K562 (cell line): ENCODE results near the gene HAGHL. TPM values are rescaled to one million over a fixed set of nuclear protein-coding genes. Genes with fewer than 3 reads are reported as not detected.

ENCODE experiments used
- ATAC-seq: fragments of 200-7000 bp; cut with Tn5 transposase; 3 replicates; pipeline ENCODE4 v1.9.1; 2020; ENCODE audit warnings: moderate library complexity
- BruUV-seq: library from RNA; stranded (reverse); fragments of 400-500 nt; replicated peaks from 2 replicates; lab custom pipeline; 2021; lab: Mats Ljungman, UMichigan
- CTCF ChIA-PET: fragments of 300-600 bp; formaldehyde crosslinking; extraction: SDS; loops from one replicate; lab custom pipeline; 2021; ENCODE audit warnings: low intra/inter-chr PET ratio; lab: Yijun Ruan, JAX
- POLR2A ChIA-PET: fragments of 300-600, 350-650 bp; sonication (Branson Sonifier 250); formaldehyde crosslinking; extraction: SDS; loops from one replicate; lab custom pipeline; 2021; ENCODE audit warnings: antibody characterized with exemption, inconsistent platforms; lab: Yijun Ruan, JAX
- DNase-seq, 4 experiments: peaks; one replicate each; pipeline versions ENCODE4 v3.0.0 to v3.0.0-alpha.2; 2011 to 2018; ENCODE audit warnings: low spot score in 3 of 4, mixed read lengths in 3 of 4; ENCODE audit errors: extremely low read depth in 1 of 4
- FAIRE-seq: peaks from 2 replicates; lab custom pipeline; 2011; peaks lifted over from hg19 to GRCh38; lab: Jason Lieb, UNC
- H2AFZ ChIP-seq: 2 replicates; pipeline ENCODE4 v1.6.0; 2011; ENCODE audit warnings: low read depth, low read length, control low read depth, inconsistent platforms
- H3K27ac ChIP-seq: fragments of 200-600 bp; 3 replicates; pipeline ENCODE4 v1.8.0; 2011; ENCODE audit warnings: low read depth, mild to moderate bottlenecking, control low read depth, inconsistent platforms, low read length, moderate library complexity, mixed read lengths; ENCODE audit errors: extremely low read depth
- H3K27me3 ChIP-seq, 2 experiments: fragments of 300-600 bp in 1 of 2; 2 replicates in 1 of 2; 3 replicates in 1 of 2; pipeline versions ENCODE4 v1.6.0 to v1.8.0; 2011; ENCODE audit warnings: inconsistent platforms in 2 of 2, low read length in 2 of 2, mild to moderate bottlenecking in 1 of 2, mixed read lengths in 1 of 2, moderate library complexity in 1 of 2; ENCODE audit not compliant: control insufficient read depth in 2 of 2, insufficient read depth in 2 of 2
- H3K36me3 ChIP-seq: fragments of 300-600 bp; 3 replicates; pipeline ENCODE4 v1.8.0; 2011; ENCODE audit warnings: mild to moderate bottlenecking, low read length, inconsistent platforms; ENCODE audit not compliant: control insufficient read depth, insufficient read depth
- H3K4me1 ChIP-seq, 2 experiments: fragments of 200-600 bp in 1 of 2; replicated peaks in 1 of 2; 2 replicates in 1 of 2; 3 replicates in 1 of 2; pipeline versions ENCODE4 v1.5.1 to v1.8.0; 2011; ENCODE audit warnings: inconsistent platforms in 2 of 2, low read length in 2 of 2, mild to moderate bottlenecking in 1 of 2, mixed read lengths in 1 of 2, moderate library complexity in 1 of 2; ENCODE audit not compliant: control insufficient read depth in 2 of 2, insufficient read depth in 2 of 2
- H3K4me2 ChIP-seq: 2 replicates; pipeline ENCODE4 v1.6.1; 2011; ENCODE audit warnings: low read length, control low read depth, inconsistent platforms, mixed read lengths; ENCODE audit not compliant: insufficient read depth
- H3K4me3 ChIP-seq: fragments of 200-600 bp; sonication (generic), shearing (Covaris generic); 2 replicates; pipeline ENCODE4 v1.5.1; 2016; ENCODE audit warnings: control low read depth, inconsistent platforms
- H3K79me2 ChIP-seq: fragments of 200-600 bp; 3 replicates; pipeline ENCODE4 v1.8.0; 2011; ENCODE audit warnings: low read length, inconsistent platforms; ENCODE audit not compliant: control insufficient read depth, insufficient read depth
- H3K9ac ChIP-seq, 2 experiments: 2 replicates each; pipeline versions ENCODE4 v1.6.0 to v1.6.1; 2011; ENCODE audit warnings: low read depth in 2 of 2, low read length in 2 of 2, control low read depth in 1 of 2, inconsistent platforms in 1 of 2, mild to moderate bottlenecking in 1 of 2, mixed read lengths in 1 of 2; ENCODE audit not compliant: insufficient read depth in 1 of 2
- H3K9me1 ChIP-seq: one replicate; pipeline ENCODE4 v1.6.0; 2011; ENCODE audit warnings: inconsistent platforms, mild to moderate bottlenecking, low read length, moderate library complexity; ENCODE audit not compliant: control insufficient read depth, insufficient read depth
- H3K9me3 ChIP-seq: replicated peaks from 2 replicates; pipeline ENCODE4 v1.5.1; 2011; ENCODE audit warnings: low read depth, low read length, inconsistent platforms; ENCODE audit not compliant: control insufficient read depth, insufficient read depth
- H4K20me1 ChIP-seq: replicated peaks from 2 replicates; pipeline ENCODE4 v1.6.1; 2011; ENCODE audit warnings: low read length, inconsistent platforms, mixed read lengths; ENCODE audit not compliant: control insufficient read depth, insufficient read depth
- EGR1 ChIP-seq: fragments of 450-650 bp; conservative IDR thresholded peaks from 2 replicates; pipeline ENCODE4 v1.6.1; 2017; ENCODE audit warnings: mild to moderate bottlenecking
- MNT ChIP-seq, 2 experiments: fragments of 450-650 bp; conservative IDR thresholded peaks; 2 replicates each; pipeline ENCODE4 v1.6.1; 2017; ENCODE audit warnings: mild to moderate bottlenecking in 2 of 2, moderate library complexity in 2 of 2
- NR3C1 ChIP-seq: sonication (generic); formaldehyde crosslinking; IDR thresholded peaks from 2 replicates; pipeline ENCODE4 v1.8.1; 2022; ENCODE audit warnings: missing genetic modification reagents
- VEZF1 ChIP-seq: fragments of 200-800 bp; sonication (Bioruptor generic); IDR thresholded peaks from 2 replicates; pipeline ENCODE4 v1.6.1; 2017; ENCODE audit warnings: missing genetic modification characterization, missing compliant biosample characterization
- WGBS: fragments of 100-300 bp; shearing (Covaris generic); methylation state at CpG from one replicate; pipeline ENCODE4 v1.1.6; 2016; ENCODE audit warnings: low coverage, mixed read lengths; ENCODE audit not compliant: insufficient coverage; ENCODE audit errors: missing lambda C conversion rate; 5-methylcytosine and 5-hydroxymethylcytosine counted together
- in situ Hi-C: fragments of 300-500 bp; cut with MboI; formaldehyde crosslinking; loops from 4 replicates; pipeline ENCODE4 v1.15.0; 2018; ENCODE audit warnings: inconsistent platforms, mixed read lengths
- intact Hi-C: fragments of 100-400 bp; cut with micrococcal nuclease; formaldehyde crosslinking; loops from 2 replicates; pipeline ENCODE4 v1.14.2; 2022
- polyA plus RNA-seq, 8 experiments: library from polyadenylated mRNA; depleted of rRNA in 4 of 8; stranded (reverse) in 5 of 8; unstranded in 3 of 8; fragments of >200 nt; fragmentation: Nextera tagmentation in 2 of 8; fragmentation: Illumina TruSeq in 1 of 8; extraction: Ambion mirVana in 2 of 8; extraction: Trizol in 1 of 8; gene quantifications; 2 replicates each; pipeline versions ENCODE4 v1.2.1 to v1.2.3, GENCODE V29; 2011 to 2014; ENCODE audit warnings: inconsistent platforms in 1 of 8, missing spikeins in 1 of 8
- total RNA-seq, 7 experiments: library from RNA; depleted of rRNA in 6 of 7; stranded (reverse); fragments of >200 nt in 6 of 7; fragmentation: Illumina TruSeq in 2 of 7; extraction: Trizol in 2 of 7; gene quantifications; 2 replicates each; pipeline versions ENCODE4 v1.2.1 to v1.2.3, GENCODE V29; 2011 to 2021; ENCODE audit warnings: low replicate concordance in 1 of 7

HAGHL gene
- total and polyA plus RNA-seq, 9 of the 15 experiments (the other 6 are each of a cell fraction or from before 2014, with no cell fraction given) = 0.31 to 83.4 (median 20.7) TPM

GRCh38 chr16:767743-768235 is 40.9 kb downstream of the HAGHL start:
- FAIRE-seq (no peak), ATAC-seq (no peak), DNase-seq (no peak)
- peaks cover 0 to 6% of the 10 kb centered on the region in 2 experiments; a peak in 1 of 5 replicates for H3K27me3 ChIP-seq
- peaks cover 0 to 69% of the 10 kb centered on the region in 2 experiments; a peak in 2 of 5 replicates for H3K4me1 ChIP-seq
- no peak overlapping the region for H2AFZ ChIP-seq
- no peak overlapping the region for H3K27ac ChIP-seq
- no peaks in the 10 kb centered on the region for H3K9me1 ChIP-seq
- H4K20me1 ChIP-seq = 0 out of 2 replicates have a peak, but pooled peaks cover 3% of the 10 kb centered on the region
- intact Hi-C loops (no loop called here), in situ Hi-C loops (no loop called here)
- 0% methylated on average over 1 of the region's 38 CpGs for WGBS
- no peak overlapping the region for H3K4me2 ChIP-seq
- no peaks in the 10 kb centered on the region for H3K36me3 ChIP-seq
- H3K4me3 ChIP-seq = no peak overlapping the region
- ChIA-PET POLR2A (interaction anchor here (0.6 to 0.9 kb wide), 2 partner anchors 9 to 21 kb away, joined by 3 read pairs; partner anchors contain the start of genes CHTF18 and RPUSD1), CTCF (no interaction called here)
- BruUV-seq = no TSS peak
- no peaks in the 10 kb centered on the region for H3K9me3 ChIP-seq
- H3K9ac ChIP-seq = no peak overlapping the region
- no peak for TF ChIP-seq NR3C1 (CRISPR knock-in tag)
- TF ChIP-seq VEZF1 = peak; percentile 34; the same call in 1 of the 2 replicates
- no peaks in the 10 kb centered on the region for H3K79me2 ChIP-seq

GRCh38 chr16:768428-768827 is 41.5 kb downstream of the HAGHL start:
- FAIRE-seq = no peak
- TF ChIP-seq MNT (conservative IDR thresholded peaks at IDR 0.05) (no peak), EGR1 (peak; percentile 40; the same call in 1 of the 2 replicates)
- TF ChIP-seq, all 486 proteins: peak for 1
- DNase-seq (peak in 1 of 4 experiments; percentile 43), ATAC-seq (peak; percentile 19; the same call in 1 of the 3 replicates)
- in situ Hi-C loops (no loop called here), intact Hi-C loops (no loop called here)
- Histone ChIP-seq H3K9ac (no peak overlapping the region; a peak in 1 of 4 replicates), H3K27me3 (peaks cover 0 to 6% of the 10 kb centered on the region in 2 experiments; a peak in 1 of 5 replicates), H2AFZ (no peak overlapping the region), H3K4me2 (no peak overlapping the region), H3K4me1 (peaks cover 0 to 68% of the 10 kb centered on the region in 2 experiments; a peak in 2 of 5 replicates), H4K20me1 (0 out of 2 replicates have a peak, but pooled peaks cover 3% of the 10 kb centered on the region), H3K4me3 (no peak overlapping the region), H3K27ac (no peak overlapping the region), H3K79me2 (no peaks in the 10 kb centered on the region), H3K9me3 (no peaks in the 10 kb centered on the region), H3K9me1 (no peaks in the 10 kb centered on the region), H3K36me3 (no peaks in the 10 kb centered on the region)
- BruUV-seq = no TSS peak
- ChIA-PET POLR2A (no interaction called here), CTCF (no interaction called here)
- 30% methylated on average over 17 of the region's 21 CpGs for WGBS
